Neural cell (in vitro differentiated cells): ENCODE measurements around the gene SLC4A5. TPM values are rescaled to one million over a fixed set of nuclear protein-coding genes. Genes with fewer than 3 reads are reported as not detected.

Experiments used
- H2AFZ ChIP-seq: fragments of 200-600, 300-800 bp; sonication (generic), shearing (Covaris generic); 2 replicates; pipeline ENCODE4 v1.6.0; 2014; ENCODE audit warnings: low read depth, mild to moderate bottlenecking, antibody characterized with exemption, low read length, moderate library complexity
- H3F3A ChIP-seq: fragments of 200-600 bp; shearing (Covaris generic); 2 replicates; pipeline ENCODE4 v1.6.1; 2016; ENCODE audit warnings: mild to moderate bottlenecking, moderate library complexity, mixed read lengths, antibody characterized with exemption, low read length; ENCODE audit not compliant: insufficient read depth, poor library complexity, severe bottlenecking
- H3K27ac ChIP-seq: fragments of 200-600, 300-800 bp; sonication (generic), shearing (Covaris generic); 2 replicates; pipeline ENCODE4 v1.5.1; 2014; ENCODE audit warnings: mild to moderate bottlenecking, low read length, moderate library complexity
- H3K27me3 ChIP-seq: fragments of 300-800, 200-600 bp; sonication (generic), shearing (Covaris generic); 2 replicates; pipeline ENCODE4 v1.6.0; 2014; ENCODE audit warnings: mild to moderate bottlenecking, low read depth, low read length, moderate library complexity; ENCODE audit not compliant: insufficient read depth
- H3K36me3 ChIP-seq: fragments of 300-800, 200-600 bp; sonication (generic), shearing (Covaris generic); 2 replicates; pipeline ENCODE4 v1.5.1; 2014; ENCODE audit warnings: mild to moderate bottlenecking, antibody characterized with exemption, low read length, moderate library complexity; ENCODE audit not compliant: insufficient read depth
- H3K4me2 ChIP-seq: fragments of 300-800, 200-600 bp; sonication (generic), shearing (Covaris generic); 2 replicates; pipeline ENCODE4 v1.6.0; 2014; ENCODE audit warnings: mild to moderate bottlenecking, low read length
- H3K4me3 ChIP-seq: fragments of 300-800, 200-600 bp; sonication (generic), shearing (Covaris generic); 2 replicates; pipeline ENCODE4 v1.5.1; 2014; ENCODE audit warnings: mild to moderate bottlenecking, low read length, moderate library complexity
- H3K79me2 ChIP-seq: fragments of 200-600 bp; shearing (Covaris generic); replicated peaks from 2 replicates; pipeline ENCODE4 v1.6.0; 2014; ENCODE audit warnings: mild to moderate bottlenecking, low read length, moderate library complexity; ENCODE audit not compliant: insufficient read depth
- H3K9ac ChIP-seq: fragments of 300-800, 200-600 bp; sonication (generic), shearing (Covaris generic); 2 replicates; pipeline ENCODE4 v1.6.1; 2016; ENCODE audit warnings: mild to moderate bottlenecking, low read length, mixed read lengths
- H3K9me2 ChIP-seq: fragments of 200-600 bp; shearing (Covaris generic); 2 replicates; pipeline ENCODE4 v1.6.1; 2016; ENCODE audit warnings: mild to moderate bottlenecking, low read length, mixed read lengths; ENCODE audit not compliant: insufficient read depth
- H3K9me3 ChIP-seq: fragments of 200-600, 300-800 bp; sonication (generic), shearing (Covaris generic); 2 replicates; pipeline ENCODE4 v1.6.1; 2016; ENCODE audit warnings: mild to moderate bottlenecking, mixed run types, low read length, moderate library complexity, mixed read lengths
- H4K20me1 ChIP-seq: fragments of 200-600 bp; shearing (Covaris generic); 2 replicates; pipeline ENCODE4 v1.6.1; 2016; ENCODE audit warnings: mild to moderate bottlenecking, mixed run types; ENCODE audit not compliant: insufficient read depth
- CTCF ChIP-seq: fragments of 450-650 bp; IDR thresholded peaks from 2 replicates; pipeline ENCODE4 v1.5.1; 2014; ENCODE audit warnings: antibody characterized with exemption, mild to moderate bottlenecking, moderate library complexity; ENCODE audit not compliant: poor library complexity, severe bottlenecking
- EP300 ChIP-seq: fragments of 450-650 bp; conservative IDR thresholded peaks from 2 replicates; pipeline ENCODE4 v1.6.1; 2014; ENCODE audit warnings: antibody characterized with exemption, mild to moderate bottlenecking, moderate library complexity; ENCODE audit not compliant: poor library complexity, severe bottlenecking
- EZH2 ChIP-seq: fragments of 200-600, 300-800 bp; shearing (Covaris generic), sonication (generic); IDR thresholded peaks from 2 replicates; pipeline ENCODE4 v1.6.1; 2014; ENCODE audit warnings: antibody characterized with exemption, low read length, borderline replicate concordance, mild to moderate bottlenecking; ENCODE audit not compliant: insufficient read depth, poor library complexity, severe bottlenecking
- MXI1 ChIP-seq: fragments of 450-650 bp; conservative IDR thresholded peaks from 2 replicates; pipeline ENCODE4 v1.6.1; 2014; ENCODE audit warnings: antibody characterized with exemption, mild to moderate bottlenecking; ENCODE audit not compliant: poor library complexity, severe bottlenecking
- POLR2AphosphoS5 ChIP-seq: IDR thresholded peaks from 2 replicates; pipeline ENCODE4 v1.6.1; 2012
- RAD21 ChIP-seq: fragments of 450-650 bp; conservative IDR thresholded peaks from 2 replicates; pipeline ENCODE4 v1.6.1; 2014; ENCODE audit warnings: antibody characterized with exemption, mild to moderate bottlenecking, moderate library complexity
- REST ChIP-seq: IDR thresholded peaks from 2 replicates; pipeline ENCODE4 v1.6.1; 2012; ENCODE audit warnings: borderline replicate concordance
- SMC3 ChIP-seq: fragments of 450-650 bp; conservative IDR thresholded peaks from 2 replicates; pipeline ENCODE4 v1.6.1; 2014; ENCODE audit warnings: antibody characterized with exemption, mild to moderate bottlenecking, moderate library complexity; ENCODE audit not compliant: poor library complexity
- TAF1 ChIP-seq: IDR thresholded peaks from 2 replicates; pipeline ENCODE4 v1.6.1; 2012; ENCODE audit warnings: low read depth
- polyA plus RNA-seq: library from polyadenylated mRNA; depleted of rRNA; stranded (reverse); fragments of >200 nt; gene quantifications from 2 replicates; pipeline ENCODE4 v1.2.3, GENCODE V29; 2014

The SLC4A5 gene
- polyA plus RNA-seq, 1 donor from 2014 or later = 3.9 TPM

- no peak overlapping the region for H3K9ac ChIP-seq
- no peaks in the 10 kb centered on the region for H4K20me1 ChIP-seq
- H3K27ac ChIP-seq = no peak overlapping the region
- H3K36me3 ChIP-seq = no peaks in the 10 kb centered on the region
- H3K9me3 ChIP-seq = no peaks in the 10 kb centered on the region
- no peak for TF ChIP-seq POLR2AphosphoS5
- TF ChIP-seq TAF1 = no peak
- TF ChIP-seq SMC3 = no peak
- no peak for TF ChIP-seq MXI1
- no peak for TF ChIP-seq CTCF
- no peak for TF ChIP-seq EP300
- no peak for TF ChIP-seq EZH2
- no peaks in the 10 kb centered on the region for H3K9me2 ChIP-seq
- H3K4me2 ChIP-seq = no peak overlapping the region
- no peaks in the 10 kb centered on the region for H3K27me3 ChIP-seq
- H3F3A ChIP-seq = no peaks in the 10 kb centered on the region
- H3K4me3 ChIP-seq = no peak overlapping the region
- H2AFZ ChIP-seq = no peak overlapping the region
- no peaks in the 10 kb centered on the region for H3K79me2 ChIP-seq
Observed at GRCh38 chr2:74312913-74313312, 30.3 kb downstream of the SLC4A5 start.

- no peaks in the 10 kb centered on the region for H4K20me1 ChIP-seq
- H3K27me3 ChIP-seq = no peaks in the 10 kb centered on the region
- no peak for TF ChIP-seq RAD21
- TF ChIP-seq MXI1 = no peak
- no peak for TF ChIP-seq EZH2
- no peak for TF ChIP-seq SMC3
- no peak for TF ChIP-seq POLR2AphosphoS5
- no peak for TF ChIP-seq REST
- TF ChIP-seq EP300 = no peak
- H3K4me3 ChIP-seq = no peak overlapping the region
- no peaks in the 10 kb centered on the region for H3K9me2 ChIP-seq
- H2AFZ ChIP-seq = no peak overlapping the region
- H3F3A ChIP-seq = no peaks in the 10 kb centered on the region
- no peaks in the 10 kb centered on the region for H3K36me3 ChIP-seq
- no peak overlapping the region for H3K27ac ChIP-seq
- no peaks in the 10 kb centered on the region for H3K79me2 ChIP-seq
- no peak overlapping the region for H3K4me2 ChIP-seq
- H3K9me3 ChIP-seq = no peaks in the 10 kb centered on the region
- H3K9ac ChIP-seq = no peak overlapping the region
Observed at GRCh38 chr2:74307720-74308119, 35.5 kb downstream of the SLC4A5 start.
